T-helper 1 cell (primary cell): ENCODE measurements around the gene MINAR2.

ENCODE experiments used
- DNase-seq, 5 donors: peaks; one replicate each; pipeline ENCODE4 v3.0.0-alpha.2; 2012 to 2020
- total RNA-seq, 4 donors: gene quantifications; one replicate each; lab custom pipeline; 2026; lab: John Stamatoyannopoulos, UW

Gene MINAR2
- 0 reads per million in 4 donors for total RNA-seq

GRCh38 chr5:129747572-129748407 is at the start of gene MINAR2:
TSS of gene MINAR2 (plus strand) at chr5:129748094. CDS start at chr5:129748191, 97 bp downstream.
- DNase-seq, result no peak

DNA sequence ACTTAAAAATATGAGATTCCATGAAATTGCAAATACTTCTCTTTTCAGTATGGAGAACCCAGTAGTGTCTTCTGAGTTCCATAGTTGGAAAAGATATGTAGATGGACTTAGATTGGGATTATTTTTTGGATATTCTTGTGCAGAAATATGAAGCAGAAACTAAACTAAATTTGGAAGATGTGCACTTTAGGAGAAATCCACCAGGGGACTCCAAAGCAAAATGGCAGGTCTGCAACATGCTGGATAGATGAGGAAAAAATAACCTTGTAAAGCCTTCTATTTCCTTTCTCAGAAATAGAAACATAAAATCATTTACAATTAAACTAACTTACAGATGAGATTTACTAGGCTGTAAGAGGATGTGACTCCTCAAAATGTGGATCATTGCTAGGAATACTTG is 49.2 kb upstream of the MINAR2 start:
- no peak for DNase-seq

DNA sequence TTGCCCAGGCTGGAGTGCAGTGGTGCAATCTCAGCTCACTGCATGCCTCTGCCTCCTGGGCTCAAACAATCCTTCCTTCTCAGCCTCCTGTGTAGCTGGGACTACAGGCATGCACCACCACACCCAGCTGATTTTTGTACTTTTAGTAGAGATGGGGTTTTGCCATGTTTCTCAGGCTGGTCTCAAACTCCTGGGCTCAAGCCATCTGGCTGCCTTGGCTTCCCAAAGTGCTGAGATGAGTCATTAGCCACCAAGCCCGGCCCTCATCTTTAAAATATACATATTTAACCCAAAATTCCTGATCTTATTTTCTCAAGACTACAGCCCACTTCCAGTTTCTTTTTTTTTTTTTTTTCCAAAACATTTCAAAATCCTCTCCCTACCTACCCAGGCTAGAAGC is 31.7 kb upstream of the MINAR2 start:
- DNase-seq, result no peak

DNA sequence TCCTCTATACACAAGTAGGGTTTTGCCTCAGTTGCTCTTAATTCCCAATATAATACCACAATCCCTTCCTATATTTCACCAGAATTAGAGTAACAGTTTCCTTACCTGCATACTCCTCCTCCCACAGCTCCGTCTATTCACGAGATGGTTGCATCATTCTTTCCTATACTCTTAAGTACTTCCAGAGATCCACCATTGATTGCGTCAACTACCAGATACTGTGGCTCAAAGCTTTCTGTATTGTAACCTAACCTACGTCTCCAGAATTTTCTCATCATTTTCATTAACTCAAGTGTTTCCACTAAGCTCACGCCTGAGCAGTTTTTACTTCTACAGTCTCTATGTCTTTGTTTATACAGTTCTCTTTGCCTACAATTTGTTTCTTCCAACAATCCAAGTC is 31.2 kb upstream of the MINAR2 start:
- DNase-seq, result no peak

DNA sequence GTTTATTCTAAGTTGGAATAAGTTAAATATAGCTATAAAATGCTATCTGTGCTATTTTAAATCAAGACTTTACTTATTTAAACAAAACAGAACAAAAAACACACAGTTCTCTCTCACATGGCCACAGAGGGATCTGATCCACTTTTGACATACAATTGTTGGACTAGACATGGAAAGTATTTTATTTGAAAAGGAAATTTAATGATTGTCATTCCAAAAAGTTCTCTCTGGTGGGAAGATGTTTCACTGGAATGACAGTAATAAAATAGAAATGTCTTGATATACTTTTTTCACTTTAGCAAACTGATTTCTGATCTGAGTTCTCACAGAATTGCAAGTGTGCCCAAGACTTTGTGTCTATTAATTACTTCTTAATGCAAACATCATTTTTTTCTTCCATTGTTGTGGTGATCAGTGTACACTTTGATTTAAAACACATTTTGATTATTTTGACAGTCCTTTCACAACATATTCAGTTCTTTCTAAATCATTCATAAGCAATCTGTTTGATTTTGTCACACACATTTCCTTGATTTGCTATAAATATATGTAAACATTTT is 30.1 kb upstream of the MINAR2 start:
- no peak for DNase-seq

DNA sequence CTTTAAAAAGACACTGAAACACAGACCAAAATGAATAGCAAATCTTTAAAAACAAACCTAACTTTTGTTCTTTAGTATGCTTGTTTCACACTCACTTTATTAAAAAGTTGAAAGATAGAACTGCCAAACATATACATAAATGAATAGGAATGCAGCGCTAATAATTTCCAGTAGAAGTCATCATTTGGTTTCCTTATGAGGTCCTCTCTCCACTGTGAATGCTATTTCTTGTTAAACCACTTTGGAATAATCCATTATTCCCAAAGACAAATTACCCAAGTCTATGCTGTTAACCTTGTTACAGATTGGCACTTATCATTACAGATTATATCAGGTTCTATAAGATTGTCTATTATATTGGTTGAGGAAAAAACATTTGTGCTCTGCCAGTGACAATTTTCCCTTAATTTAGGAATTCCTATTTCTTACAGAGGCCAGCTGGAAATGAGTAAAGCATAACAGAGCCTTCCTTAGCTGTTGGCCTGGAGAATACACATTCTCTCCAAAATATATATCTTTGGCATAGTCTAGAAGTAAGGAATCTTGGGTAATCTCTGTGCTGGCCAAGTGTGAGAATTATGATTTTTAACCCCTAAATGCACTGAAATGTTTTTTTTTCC is 29.3 kb upstream of the MINAR2 start:
- DNase-seq, result no peak

DNA sequence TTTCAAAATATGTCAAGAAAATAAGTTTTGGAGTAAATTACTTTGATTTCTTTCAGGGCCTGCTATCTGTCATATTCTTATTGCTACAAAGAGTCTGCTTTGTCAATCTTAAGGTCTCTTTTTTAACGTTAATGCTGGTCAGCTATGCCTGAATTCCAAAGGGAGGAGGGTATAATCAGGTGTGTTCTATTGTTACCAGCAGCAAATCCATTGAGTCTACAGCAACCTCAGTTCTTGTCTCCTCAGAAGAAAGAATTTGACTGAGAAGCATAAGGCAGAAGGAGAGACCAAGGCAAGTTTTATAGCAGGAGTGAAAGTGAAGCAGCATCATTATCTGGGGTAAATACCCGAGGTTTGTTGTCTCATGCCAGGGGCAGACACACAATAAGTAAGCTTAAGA is 23.7 kb upstream of the MINAR2 start:
- DNase-seq, result no peak

- no peak for DNase-seq
These were observed 23.2 kb upstream of the MINAR2 start for GRCh38 chr5:129724647-129725046.

GRCh38 chr5:129739773-129740172 is 8.1 kb upstream of the MINAR2 start:
- DNase-seq, result no peak

DNA sequence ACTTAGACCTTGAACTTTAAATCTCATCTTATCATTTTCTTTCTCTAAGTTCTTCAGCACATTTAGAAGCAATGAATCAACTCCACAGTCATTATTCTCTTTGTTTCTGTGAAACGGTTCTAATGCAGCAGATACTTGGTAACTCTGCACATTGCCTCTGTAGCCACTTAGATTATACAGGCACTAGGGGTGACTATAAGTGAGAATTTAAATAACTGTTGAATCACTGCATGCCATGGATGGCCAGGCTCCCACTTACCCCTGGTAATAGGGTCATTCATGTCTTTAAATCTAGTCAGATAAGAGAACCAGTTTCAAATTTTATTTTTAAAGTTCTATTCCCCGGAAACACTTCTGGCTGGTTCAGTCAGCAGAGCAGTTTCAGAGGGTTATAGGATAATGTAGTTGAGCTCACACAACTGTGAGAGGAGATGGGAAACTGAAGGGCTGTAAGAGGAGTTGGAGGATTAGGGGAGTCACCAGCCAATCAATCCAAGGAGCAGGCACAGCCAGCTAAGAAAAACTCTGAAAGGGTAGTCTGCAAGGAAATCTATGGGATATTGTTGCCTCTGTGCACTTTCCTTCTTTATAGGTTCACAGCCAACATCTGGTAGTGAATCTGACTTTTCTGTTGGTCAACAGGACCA is 4.2 kb upstream of the MINAR2 start:
- DNase-seq, result no peak

DNA sequence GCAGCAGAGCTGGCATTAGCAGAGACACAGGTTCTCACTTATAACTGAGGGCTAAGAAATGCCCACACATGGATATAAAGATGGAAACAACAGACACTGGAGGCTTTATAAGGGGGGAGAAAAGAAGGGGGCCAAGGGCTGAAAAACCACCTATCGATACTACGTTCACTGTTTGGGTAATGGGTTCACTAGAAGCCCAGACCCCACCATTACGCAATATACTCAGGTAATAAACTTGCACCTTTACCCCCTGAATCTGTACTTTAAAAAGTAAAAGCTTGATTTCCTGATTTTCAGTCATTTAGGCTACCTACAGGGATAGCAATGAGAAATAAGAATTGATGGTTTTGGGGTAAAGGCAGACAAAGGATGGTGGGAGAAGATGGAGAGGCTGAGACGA is 1.9 kb upstream of the MINAR2 start:
- DNase-seq, result no peak

GRCh38 chr5:129746876-129747275 is 1.0 kb upstream of the MINAR2 start:
- DNase-seq, result no peak

- DNase-seq, result no peak
These were observed 1.3 kb downstream of the MINAR2 start for GRCh38 chr5:129748913-129749880.

DNA sequence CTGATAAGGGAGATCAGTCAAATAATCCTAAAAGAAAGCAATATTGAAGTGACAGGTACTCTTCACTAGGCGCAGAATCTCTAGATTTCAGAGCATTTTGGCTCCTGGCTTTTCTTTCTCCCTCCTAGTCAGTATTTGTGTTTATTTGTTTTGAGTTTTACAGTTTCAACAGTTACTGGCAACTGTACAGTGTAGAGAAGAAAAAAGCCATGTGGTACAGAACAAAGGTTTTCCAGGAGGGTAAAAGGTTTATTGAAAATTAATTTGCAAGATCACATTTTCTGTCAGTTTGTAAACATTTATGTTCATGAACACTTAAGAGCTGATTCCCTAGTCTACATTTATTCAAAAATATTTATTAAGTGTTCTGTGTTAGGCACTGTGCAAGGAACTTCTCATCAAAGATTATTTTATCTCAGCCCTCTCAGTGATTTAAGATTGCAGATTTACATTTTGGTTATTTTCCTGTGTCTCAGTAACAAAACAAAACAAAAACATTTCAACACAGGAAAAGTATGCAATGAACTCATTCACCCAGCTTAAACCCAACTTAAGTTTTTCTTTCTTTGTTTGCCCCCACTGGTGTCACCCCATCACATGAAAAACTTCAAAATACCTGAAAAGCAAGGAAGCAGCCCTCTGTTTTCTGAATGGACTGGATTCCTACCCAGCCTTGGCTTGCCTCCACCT is 12.9 kb downstream of the MINAR2 start:
- DNase-seq, result no peak

DNA sequence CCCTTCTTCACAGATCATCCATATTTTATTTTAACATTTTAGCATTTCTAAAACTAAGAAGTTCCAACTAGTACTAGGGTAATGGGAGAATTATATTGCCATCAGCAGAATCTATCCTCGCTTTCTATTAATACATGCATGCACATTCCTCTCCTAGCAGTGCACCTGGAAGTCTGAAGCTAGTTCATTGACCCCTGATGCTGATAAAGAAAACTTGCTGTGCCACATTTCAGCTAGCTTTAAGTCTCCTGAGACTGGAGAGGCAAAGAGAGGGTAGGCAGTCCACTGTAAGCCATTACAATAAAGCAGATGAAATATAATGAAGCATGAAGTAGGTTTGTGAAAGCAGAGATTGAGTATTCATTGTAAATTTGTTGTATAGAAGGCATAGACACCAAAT is 15.8 kb downstream of the MINAR2 start:
- no peak for DNase-seq

GRCh38 chr5:129766798-129767197 is 18.9 kb downstream of the MINAR2 start:
- DNase-seq, result no peak

DNA sequence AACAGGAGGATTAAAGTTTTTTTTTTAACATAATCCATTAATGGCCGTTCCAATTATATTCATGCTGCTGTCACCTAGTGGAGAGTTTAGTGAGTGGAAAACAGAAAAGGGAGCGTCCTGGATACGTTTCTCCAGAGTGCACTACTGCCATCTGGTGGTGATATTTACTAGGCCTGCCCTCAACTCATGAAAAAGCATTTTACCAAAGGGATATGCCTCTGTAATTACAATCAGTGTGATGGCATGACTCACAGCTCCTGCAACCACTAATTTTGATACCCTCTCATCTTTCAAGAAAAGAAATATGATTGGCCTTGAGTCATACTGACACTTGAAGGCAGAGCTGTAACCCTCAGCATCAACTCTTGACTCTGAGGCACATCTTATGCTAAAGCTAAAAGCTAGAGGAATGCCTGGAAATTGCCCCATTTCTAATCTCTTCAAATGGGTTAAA is 20.1 kb downstream of the MINAR2 start:
- DNase-seq, result peak in 4 of 5 donors; percentile 21 to 69 (median 35)

GRCh38 chr5:129768735-129769134 is 20.8 kb downstream of the MINAR2 start:
- no peak for DNase-seq

DNA sequence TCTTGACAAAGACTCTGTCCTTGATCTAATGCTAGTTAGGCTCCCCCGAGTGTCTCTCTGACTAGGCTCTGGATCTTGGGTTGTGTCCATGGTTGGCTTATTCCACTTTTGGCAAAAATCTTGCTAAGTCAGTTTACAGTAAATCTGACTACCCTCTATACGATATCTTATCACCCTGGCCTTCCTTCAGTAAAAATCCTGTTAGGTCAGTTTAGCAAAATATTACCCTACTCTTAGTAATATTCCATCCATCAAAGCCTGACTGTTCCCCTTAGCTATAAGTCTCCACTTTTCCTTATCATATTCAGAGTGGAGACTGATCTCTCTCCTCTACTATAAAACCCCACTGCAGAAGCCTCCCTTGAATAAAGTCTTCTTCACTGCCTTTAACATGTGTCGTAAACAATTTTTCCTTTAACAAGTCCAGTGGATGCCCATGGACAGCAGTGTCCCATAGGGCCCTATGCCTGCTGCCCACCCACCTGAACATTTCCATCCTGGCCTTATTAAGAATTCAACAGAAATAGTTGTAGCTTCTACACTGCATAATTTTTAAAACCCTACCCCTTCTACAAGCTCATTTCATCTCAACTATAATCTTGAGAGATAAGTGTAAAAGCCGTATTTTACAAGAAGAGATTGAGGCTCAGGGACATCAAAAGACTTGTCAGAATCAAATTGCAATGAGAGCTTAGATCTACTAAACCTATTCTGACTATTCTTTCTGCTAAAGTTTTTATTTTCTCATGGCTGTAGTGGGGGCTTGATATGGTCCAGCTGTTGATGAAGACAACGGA is 22.3 kb downstream of the MINAR2 start:
- DNase-seq, result no peak

DNA sequence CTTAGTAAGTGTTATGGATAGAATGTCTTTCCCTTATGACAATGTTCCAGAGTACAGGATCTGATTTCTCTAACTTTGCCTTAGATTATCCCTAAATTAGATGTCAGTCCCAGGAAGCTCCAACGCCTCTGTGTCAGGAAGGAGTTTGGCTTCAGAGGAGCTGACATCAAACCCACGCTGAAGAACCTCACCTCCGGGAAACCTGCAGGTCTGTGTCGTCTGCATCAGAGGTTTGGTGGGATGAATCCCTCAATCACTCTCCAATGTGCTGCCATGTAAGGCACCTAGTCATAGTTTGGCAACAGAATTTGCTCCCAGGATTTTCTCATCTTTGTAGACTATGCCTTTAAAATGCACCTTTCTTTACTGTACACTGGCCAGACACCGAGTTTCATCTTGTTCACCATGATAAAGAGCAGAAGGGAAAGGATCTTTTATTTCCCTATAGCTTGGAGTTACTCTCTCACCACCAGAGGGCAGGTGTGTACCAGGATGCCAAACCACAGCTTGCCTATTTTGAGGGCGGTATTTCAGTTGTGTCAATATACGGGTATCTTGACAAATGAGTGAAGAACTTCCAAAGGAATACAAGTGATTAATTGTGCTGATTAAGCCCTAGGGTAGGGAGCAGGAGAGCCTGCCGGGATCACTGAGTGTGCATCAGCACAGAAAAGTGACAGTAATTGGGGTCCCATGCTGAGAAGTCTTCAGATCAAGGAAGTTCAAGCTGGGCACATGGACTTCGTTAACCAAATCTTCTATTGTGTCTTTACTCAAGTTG is 23.4 kb downstream of the MINAR2 start:
- peak in 4 of 5 donors; percentile 21 to 31 (median 22) for DNase-seq
